HepG2 (cell line): ENCODE measurements around the gene LITAF. TPM values are rescaled to one million over a fixed set of nuclear protein-coding genes. Genes with fewer than 3 reads are reported as not detected.
A peak's percentile ranks its signal among the peaks of the same experiment; 100 is the strongest.

Experiments
- ELK4 ChIP-seq: sonication (generic); formaldehyde crosslinking; IDR thresholded peaks from 2 replicates; pipeline ENCODE4 v1.9.0; 2021; ENCODE audit warnings: missing genetic modification reagents, borderline replicate concordance
- HDAC2 ChIP-seq: sonication (generic); formaldehyde crosslinking; IDR thresholded peaks from 2 replicates; pipeline ENCODE4 v1.4.0; 2020; ENCODE audit warnings: missing genetic modification reagents
- HES4 ChIP-seq: sonication (generic); formaldehyde crosslinking; IDR thresholded peaks from 2 replicates; pipeline ENCODE4 v1.9.0; 2021; ENCODE audit warnings: mild to moderate bottlenecking, missing genetic modification reagents, borderline replicate concordance
- KLF16 ChIP-seq, 2 experiments: sonication (generic) in 1 of 2; formaldehyde crosslinking in 1 of 2; IDR thresholded peaks; 2 replicates each; pipeline versions ENCODE4 v1.6.1 to v1.8.0; 2016 to 2023; ENCODE audit warnings: missing genetic modification reagents in 2 of 2, missing compliant biosample characterization in 1 of 2
- MED13 ChIP-seq: sonication (generic); formaldehyde crosslinking; IDR thresholded peaks from 2 replicates; pipeline ENCODE4 v1.5.0; 2020; ENCODE audit warnings: missing genetic modification reagents
- MIER2 ChIP-seq: IDR thresholded peaks from 2 replicates; pipeline ENCODE4 v1.6.1; 2016; ENCODE audit warnings: missing biosample characterization, missing genetic modification reagents
- MYC ChIP-seq: sonication (generic); formaldehyde crosslinking; IDR thresholded peaks from 2 replicates; pipeline ENCODE4 v1.9.0; 2021; ENCODE audit warnings: missing genetic modification reagents, borderline replicate concordance
- MZF1 ChIP-seq: sonication (generic); formaldehyde crosslinking; IDR thresholded peaks from 2 replicates; pipeline ENCODE4 v1.8.1; 2023; ENCODE audit warnings: mild to moderate bottlenecking, missing genetic modification reagents, borderline replicate concordance
- NFE2 ChIP-seq: sonication (generic); formaldehyde crosslinking; IDR thresholded peaks from 2 replicates; pipeline ENCODE4 v1.4.0; 2020; ENCODE audit warnings: missing genetic modification reagents
- ONECUT2 ChIP-seq: sonication (generic); formaldehyde crosslinking; IDR thresholded peaks from 2 replicates; pipeline ENCODE4 v1.4.0; 2020; ENCODE audit warnings: missing genetic modification reagents
- POLR2G ChIP-seq: fragments of 200-400 bp; formaldehyde crosslinking; IDR thresholded peaks from 2 replicates; pipeline ENCODE4 v1.6.1; 2018; ENCODE audit warnings: mild to moderate bottlenecking, low read depth, low read length, moderate library complexity
- SAFB2 ChIP-seq: sonication (generic); formaldehyde crosslinking; IDR thresholded peaks from 2 replicates; pipeline ENCODE4 v1.5.1; 2020; ENCODE audit warnings: missing genetic modification reagents, low read depth, mild to moderate bottlenecking, borderline replicate concordance
- SMARCC2 ChIP-seq: fragments of 450-650 bp; IDR thresholded peaks from 2 replicates; pipeline ENCODE4 v1.6.1; 2017; ENCODE audit warnings: antibody characterized with exemption, mild to moderate bottlenecking
- TP53 ChIP-seq: sonication (generic); formaldehyde crosslinking; conservative IDR thresholded peaks from 2 replicates; pipeline ENCODE4 v1.4.0; 2020; ENCODE audit warnings: missing genetic modification reagents
- ZBTB42 ChIP-seq: sonication (generic); formaldehyde crosslinking; IDR thresholded peaks from 2 replicates; pipeline ENCODE4 v1.5.0; 2020; ENCODE audit warnings: mild to moderate bottlenecking, missing genetic modification reagents
- ZKSCAN5 ChIP-seq: sonication (generic); formaldehyde crosslinking; IDR thresholded peaks from 2 replicates; pipeline ENCODE4 v1.5.1; 2020; ENCODE audit warnings: mild to moderate bottlenecking, missing genetic modification reagents
- ZMAT3 ChIP-seq: sonication (generic); formaldehyde crosslinking; conservative IDR thresholded peaks from 2 replicates; pipeline ENCODE4 v1.7.0; 2021; ENCODE audit warnings: missing genetic modification reagents
- ZNF232 ChIP-seq: sonication (generic); formaldehyde crosslinking; IDR thresholded peaks from 2 replicates; pipeline ENCODE4 v1.4.0; 2020; ENCODE audit warnings: missing genetic modification reagents, borderline replicate concordance
- ZNF251 ChIP-seq: sonication (generic); formaldehyde crosslinking; IDR thresholded peaks from 2 replicates; pipeline ENCODE4 v1.9.0; 2021; ENCODE audit warnings: mild to moderate bottlenecking, missing genetic modification reagents
- ZNF296 ChIP-seq: sonication (generic); formaldehyde crosslinking; conservative IDR thresholded peaks from 2 replicates; pipeline ENCODE4 v1.5.0; 2020; ENCODE audit warnings: mild to moderate bottlenecking, missing genetic modification reagents
- ZNF343 ChIP-seq: sonication (generic); formaldehyde crosslinking; IDR thresholded peaks from 2 replicates; pipeline ENCODE4 v1.4.0; 2020; ENCODE audit warnings: mild to moderate bottlenecking, missing genetic modification reagents
- ZNF644 ChIP-seq: IDR thresholded peaks from 2 replicates; pipeline ENCODE4 v1.6.1; 2016; ENCODE audit warnings: low read depth
- ZNF687 ChIP-seq: sonication (generic); formaldehyde crosslinking; IDR thresholded peaks from 2 replicates; pipeline ENCODE4 v1.5.1; 2020; ENCODE audit warnings: mild to moderate bottlenecking, missing genetic modification reagents, moderate library complexity
- ZNF773 ChIP-seq: sonication (generic); formaldehyde crosslinking; IDR thresholded peaks from 2 replicates; pipeline ENCODE4 v1.4.0; 2020; ENCODE audit warnings: missing genetic modification reagents, borderline replicate concordance
- ZNF839 ChIP-seq: sonication (generic); formaldehyde crosslinking; IDR thresholded peaks from 2 replicates; pipeline ENCODE4 v1.4.0; 2020; ENCODE audit warnings: missing genetic modification reagents, mild to moderate bottlenecking, borderline replicate concordance
- polyA plus RNA-seq, 8 experiments: library from polyadenylated mRNA; depleted of rRNA in 3 of 8; stranded (reverse) in 7 of 8; unstranded in 1 of 8; fragments of >200 nt; fragmentation: Illumina TruSeq in 4 of 8; extraction: Trizol in 4 of 8; gene quantifications; 2 replicates each; pipeline versions ENCODE4 v1.2.1 to v1.2.3, GENCODE V29; 2011 to 2016; ENCODE audit warnings: low read depth in 4 of 8, missing spikeins in 1 of 8, mixed read lengths in 1 of 8; ENCODE audit not compliant: insufficient read depth in 1 of 8
- total RNA-seq, 5 experiments: library from RNA; depleted of rRNA; stranded (reverse); fragments of >200 nt; fragmentation: Illumina TruSeq; extraction: Trizol; gene quantifications; 2 replicates each; pipeline ENCODE4 v1.2.3, GENCODE V29; 2016; ENCODE audit warnings: low read depth in 1 of 5

Gene LITAF
- total and polyA plus RNA-seq, 2 of the 13 experiments (the other 11 are each of a cell fraction or from before 2014, with no cell fraction given): 80.1 to 141 TPM

DNA sequence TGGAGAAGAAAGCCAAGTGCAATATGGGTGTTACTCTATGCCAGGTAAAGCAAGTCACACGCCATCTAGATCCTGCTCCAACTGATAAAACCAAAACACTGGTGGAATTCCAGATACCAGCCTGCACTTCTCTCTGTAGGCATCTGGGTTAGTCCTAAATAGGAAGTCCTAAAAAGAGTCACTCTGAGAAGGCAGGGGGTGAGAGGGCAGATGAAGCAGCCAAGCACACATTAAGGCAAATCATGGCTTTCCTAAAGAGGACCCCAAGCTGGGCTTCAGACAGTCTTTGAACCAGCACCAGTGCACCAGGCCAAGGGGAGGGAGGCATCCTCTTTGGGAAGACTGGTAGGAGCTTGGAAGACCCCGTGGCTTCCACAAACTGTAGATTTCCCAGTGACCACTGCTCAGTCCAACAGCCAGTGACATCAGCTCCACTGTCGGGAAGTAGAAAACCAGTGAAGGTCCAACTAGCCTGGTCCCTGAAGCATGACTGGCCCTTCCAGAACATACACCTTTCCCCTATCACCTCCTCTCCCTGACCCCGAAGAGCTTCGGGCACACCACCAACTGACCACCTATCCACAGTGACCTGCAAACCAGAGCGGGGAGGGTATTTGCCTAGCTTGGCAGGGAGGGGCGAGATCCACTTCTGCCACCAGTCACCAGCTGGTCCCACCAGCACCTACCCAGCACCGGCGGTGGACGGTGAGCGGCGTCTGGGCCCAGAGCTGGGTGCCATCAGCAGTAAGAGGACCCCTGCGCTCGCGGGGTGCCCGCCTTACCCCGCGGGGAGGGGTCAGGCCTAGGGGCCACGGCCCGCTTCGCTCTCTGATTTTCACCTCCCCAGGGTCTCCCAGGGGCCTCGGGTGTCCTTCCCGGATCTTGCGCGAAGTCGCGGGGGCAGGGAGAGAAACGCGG is 1.0 kb downstream of the LITAF start (continued):
- TF ChIP-seq MZF1 (CRISPR knock-in tag): 0 out of 2 replicates have a peak, but pooled peaks have one; percentile 68
- TF ChIP-seq ZNF839 (CRISPR knock-in tag): peak; percentile 58; the same call in 1 of the 2 replicates
- TF ChIP-seq MYC: peak; percentile 53
- no peak; the same call in 1 of the 2 replicates for TF ChIP-seq ZNF343 (CRISPR knock-in tag)
- TF ChIP-seq SMARCC2: no peak
- TF ChIP-seq ONECUT2 (CRISPR knock-in tag): peak; percentile 47; the same call in 1 of the 2 replicates
- peak in 1 of 2 experiments; percentile 76; a peak in 1 of 4 replicates for TF ChIP-seq KLF16 (CRISPR knock-in tag; IDR thresholded peaks at IDR 0.05)
- peak; percentile 59; the same call in 1 of the 2 replicates for TF ChIP-seq ELK4 (CRISPR knock-in tag)
- peak; percentile 86; the same call in 1 of the 2 replicates for TF ChIP-seq ZNF773
- TF ChIP-seq ZKSCAN5 (CRISPR knock-in tag): peak; percentile 73; the same call in 1 of the 2 replicates
- TF ChIP-seq ZNF251 (CRISPR knock-in tag): no peak
- 0 out of 2 replicates have a peak, but pooled peaks have one; percentile 57 for TF ChIP-seq TP53
- peak; percentile 67 for TF ChIP-seq ZNF232 (CRISPR knock-in tag)
- peak; percentile 52; the same call in 1 of the 2 replicates for TF ChIP-seq ZBTB42 (CRISPR knock-in tag)
- TF ChIP-seq MED13 (CRISPR knock-in tag): peak; percentile 47; the same call in 1 of the 2 replicates
- 0 out of 2 replicates have a peak, but pooled peaks have one; percentile 16 for TF ChIP-seq NFE2 (CRISPR knock-in tag)
- TF ChIP-seq ZNF687 (CRISPR knock-in tag): peak; percentile 94
- TF ChIP-seq ZMAT3: 0 out of 2 replicates have a peak, but pooled peaks have one; percentile 36
- peak; percentile 19; the same call in 1 of the 2 replicates for TF ChIP-seq SAFB2 (CRISPR knock-in tag)
- no peak for TF ChIP-seq MIER2
- 0 out of 2 replicates have a peak, but pooled peaks have one; percentile 23 for TF ChIP-seq HES4 (CRISPR knock-in tag)
- TF ChIP-seq POLR2G: peak; percentile 46; the same call in 1 of the 2 replicates
- peak; percentile 63; the same call in 1 of the 2 replicates for TF ChIP-seq HDAC2 (CRISPR knock-in tag)
- TF ChIP-seq ZNF644 (CRISPR knock-in tag): peak; percentile 24; the same call in 1 of the 2 replicates
- 0 out of 2 replicates have a peak, but pooled peaks have one; percentile 52 for TF ChIP-seq ZNF296 (CRISPR knock-in tag)
